Panc1 (cell line): Measurements from ENCODE around the gene GPR158. TPM values are rescaled to one million over a fixed set of nuclear protein-coding genes. Genes with fewer than 3 reads are reported as not detected.
"Not testable (repeated sequence)": the region's sequence is repeated elsewhere in the genome, so short reads cannot be mapped to it uniquely, and the experiment has no call there.

ENCODE experiments used
- ATAC-seq: fragments of 200-7000 bp; cut with Tn5 transposase; 2 replicates; pipeline ENCODE4 v1.9.1; 2020; ENCODE audit warnings: mild to moderate bottlenecking, moderate library complexity
- BruUV-seq: library from RNA; stranded (reverse); fragments of 400-500 nt; replicated peaks from 2 replicates; lab custom pipeline; 2021; lab: Mats Ljungman, UMichigan
- CTCF ChIA-PET: fragments of 300-600 bp; sonication (Branson Sonifier 250); formaldehyde crosslinking; loops from one replicate; lab custom pipeline; 2022; ENCODE audit warnings: antibody characterized with exemption; lab: Charles Lee
- POLR2A ChIA-PET: fragments of 300-600 bp; sonication (Branson Sonifier 250); formaldehyde crosslinking; loops from one replicate; lab custom pipeline; 2022; ENCODE audit warnings: antibody characterized with exemption; lab: Charles Lee
- DNase-seq: peaks from one replicate; pipeline ENCODE4 v3.0.0-alpha.2; 2010; ENCODE audit warnings: low read depth, low spot score
- H3K27ac ChIP-seq: 2 replicates; pipeline ENCODE4 v1.5.1; 2011; ENCODE audit warnings: mild to moderate bottlenecking, low read length, inconsistent platforms
- H3K27me3 ChIP-seq: fragments of 200-500 bp; sonication (Bioruptor generic); 2 replicates; pipeline ENCODE4 v1.6.0; 2014; ENCODE audit warnings: low read length, inconsistent platforms; ENCODE audit not compliant: control insufficient read depth, insufficient read depth
- H3K36me3 ChIP-seq: fragments of 200-500 bp; sonication (Bioruptor generic); 2 replicates; pipeline ENCODE4 v1.5.1; 2014; ENCODE audit warnings: inconsistent platforms, mild to moderate bottlenecking, low read length, moderate library complexity; ENCODE audit not compliant: control insufficient read depth, insufficient read depth
- H3K4me1 ChIP-seq: 2 replicates; pipeline ENCODE4 v1.5.1; 2011; ENCODE audit warnings: inconsistent platforms, mild to moderate bottlenecking, low read length, moderate library complexity; ENCODE audit not compliant: control insufficient read depth, insufficient read depth
- H3K4me3 ChIP-seq, 2 experiments: 2 replicates each; pipeline ENCODE4 v1.5.1; 2011 to 2012; ENCODE audit warnings: low read depth in 2 of 2, low read length in 2 of 2, mild to moderate bottlenecking in 2 of 2, inconsistent platforms in 1 of 2, moderate library complexity in 1 of 2
- H3K9me3 ChIP-seq: fragments of 200-500 bp; sonication (Bioruptor generic); 2 replicates; pipeline ENCODE4 v1.5.1; 2014; ENCODE audit warnings: low read depth, mild to moderate bottlenecking, inconsistent platforms, low read length, moderate library complexity; ENCODE audit not compliant: control insufficient read depth, insufficient read depth
- CTCF ChIP-seq: fragments of 450-650 bp; IDR thresholded peaks from 2 replicates; pipeline ENCODE4 v1.5.1; 2017; ENCODE audit warnings: mild to moderate bottlenecking
- POLR2AphosphoS5 ChIP-seq: IDR thresholded peaks from 2 replicates; pipeline ENCODE4 v1.6.1; 2012; ENCODE audit warnings: mild to moderate bottlenecking, low read depth, low read length, moderate library complexity
- REST ChIP-seq, 2 experiments: IDR thresholded peaks; 2 replicates each; pipeline ENCODE4 v1.6.1; 2011 to 2012; ENCODE audit warnings: low read depth in 2 of 2, control low read depth in 1 of 2, low read length in 1 of 2, mild to moderate bottlenecking in 1 of 2, moderate library complexity in 1 of 2; ENCODE audit not compliant: insufficient read depth in 1 of 2
- SIN3A ChIP-seq: IDR thresholded peaks from 2 replicates; pipeline ENCODE4 v1.6.1; 2012; ENCODE audit warnings: low read depth, mild to moderate bottlenecking, low read length, moderate library complexity, borderline replicate concordance; ENCODE audit not compliant: insufficient read depth
- TCF7L2 ChIP-seq: IDR thresholded peaks from 2 replicates; pipeline ENCODE4 v1.6.1; 2011; ENCODE audit warnings: mild to moderate bottlenecking, low read depth, low read length, inconsistent platforms
- in situ Hi-C: cut with HindIII; loops from 2 replicates; pipeline ENCODE4 v1.10.0; 2016; ENCODE audit warnings: low sequenced_read_pairs, low pct_unique_long_range_greater_than_20kb
- intact Hi-C: fragments of 100-400 bp; cut with micrococcal nuclease; formaldehyde crosslinking; loops from one replicate; pipeline ENCODE4 v1.10.0; 2022; ENCODE audit not compliant: unreplicated experiment
- total RNA-seq: library from RNA; stranded (reverse); gene quantifications from one replicate; pipeline ENCODE4 v1.2.1, GENCODE V29; 2021; ENCODE audit not compliant: unreplicated experiment

GPR158 gene
- total RNA-seq, 1 experiment from 2014 or later, result 0.64 TPM

- Histone ChIP-seq H3K9me3 (no peaks in the 10 kb centered on the region), H3K4me1 (no peaks in the 10 kb centered on the region), H3K27ac (no peak overlapping the region), H3K27me3 (no peaks in the 10 kb centered on the region), H3K36me3 (no peaks in the 10 kb centered on the region), H3K4me3 (no peak overlapping the region)
- no peak for DNase-seq
- in situ Hi-C loops, result no loop called here
- no peak for ATAC-seq
- TF ChIP-seq REST (IDR thresholded peaks at IDR 0.05; ENCODE audit: insufficient read depth in 1 of 2, low read depth in 2 of 2, low read length in 1 of 2), result no peak
- no peak for TF ChIP-seq TCF7L2
- no peak for TF ChIP-seq POLR2AphosphoS5
- no peak for TF ChIP-seq SIN3A
- TF ChIP-seq CTCF, result no peak
- BruUV-seq, result no TSS peak
- intact Hi-C loops, result no loop called here
- POLR2A ChIA-PET, result no interaction called here
- CTCF ChIA-PET, result no interaction called here
These were observed 131.6 kb downstream of the GPR158 start for GRCh38 chr10:25306386-25306785.

GRCh38 chr10:25308278-25308677 lies 133.5 kb downstream of the GPR158 start:
- Histone ChIP-seq H3K27me3 (no peaks in the 10 kb centered on the region), H3K4me1 (no peaks in the 10 kb centered on the region), H3K36me3 (no peaks in the 10 kb centered on the region), H3K4me3 (no peak overlapping the region), H3K27ac (no peak overlapping the region), H3K9me3 (no peaks in the 10 kb centered on the region)
- TF ChIP-seq POLR2AphosphoS5 (no peak), SIN3A (no peak), CTCF (no peak), REST (IDR thresholded peaks at IDR 0.05; ENCODE audit: insufficient read depth in 1 of 2, low read depth in 2 of 2, low read length in 1 of 2) (no peak), TCF7L2 (no peak)
- CTCF ChIA-PET, result no interaction called here
- POLR2A ChIA-PET, result no interaction called here
- intact Hi-C loops, result no loop called here
- BruUV-seq, result no TSS peak
- ATAC-seq, result no peak
- in situ Hi-C loops, result no loop called here
- DNase-seq, result no peak

GRCh38 chr10:25317596-25318211 lies 142.9 kb downstream of the GPR158 start:
- BruUV-seq, H3K9me3 ChIP-seq, H3K4me1 ChIP-seq, H3K27me3 ChIP-seq, CTCF ChIA-PET, H3K4me3 ChIP-seq, H3K36me3 ChIP-seq, H3K27ac ChIP-seq, intact Hi-C loops, DNase-seq, POLR2A ChIA-PET, in situ Hi-C loops, ATAC-seq: not testable (repeated sequence)
